ENCODE data around the gene GALNTL6.
"Not testable (repeated sequence)": the region's sequence is repeated elsewhere in the genome, so short reads cannot be mapped to it uniquely, and the experiment has no call there.

GALNTL6 gene

DNA sequence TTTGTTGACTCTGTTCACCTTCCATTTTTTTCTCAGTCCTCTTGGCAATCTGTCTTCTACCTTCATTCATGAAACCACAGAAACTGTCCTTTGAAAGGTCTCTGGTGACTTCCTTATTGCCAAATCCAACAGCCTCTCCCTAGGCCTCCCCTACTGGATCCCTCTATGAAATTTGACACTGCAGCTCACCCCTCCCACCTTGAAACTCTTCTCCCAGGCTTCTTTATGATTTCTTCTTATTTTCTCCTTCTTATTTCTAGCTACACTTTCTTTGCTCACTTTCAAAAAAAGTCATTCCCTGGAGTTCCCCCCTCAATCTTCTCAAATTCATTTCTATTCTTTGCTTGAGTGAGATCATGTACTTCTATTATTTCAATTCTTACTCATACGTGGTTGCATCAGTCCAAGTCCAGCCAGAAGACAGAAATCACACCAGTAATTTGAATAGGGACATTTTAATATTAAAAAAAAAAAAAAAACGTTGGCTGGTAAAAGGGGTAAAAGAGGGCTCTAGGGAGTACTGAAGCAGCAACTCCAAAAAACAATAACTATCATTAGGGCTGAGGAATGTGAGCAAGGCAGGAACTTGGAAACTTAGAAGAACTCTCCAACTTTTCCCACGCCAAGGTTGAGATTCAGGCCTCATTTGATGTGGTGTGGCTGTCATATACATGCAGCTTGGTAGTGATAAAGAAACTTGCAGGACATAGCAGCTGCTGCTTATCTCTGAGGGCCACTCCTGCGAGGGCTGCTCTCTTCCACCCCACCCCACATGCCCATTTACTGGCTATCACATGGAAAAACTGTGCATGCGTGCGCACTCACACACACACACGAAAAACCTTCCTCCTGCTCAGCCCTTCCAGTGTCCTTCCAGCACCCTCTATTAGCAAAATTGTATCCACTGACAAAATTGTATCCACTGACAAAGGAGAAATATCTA, 1185.6 kb downstream of the GALNTL6 start:
- no peak for DNase-seq

GRCh38 chr4:173001571-173001970, 1188.4 kb downstream of the GALNTL6 start:
- no peak for DNase-seq

DNA sequence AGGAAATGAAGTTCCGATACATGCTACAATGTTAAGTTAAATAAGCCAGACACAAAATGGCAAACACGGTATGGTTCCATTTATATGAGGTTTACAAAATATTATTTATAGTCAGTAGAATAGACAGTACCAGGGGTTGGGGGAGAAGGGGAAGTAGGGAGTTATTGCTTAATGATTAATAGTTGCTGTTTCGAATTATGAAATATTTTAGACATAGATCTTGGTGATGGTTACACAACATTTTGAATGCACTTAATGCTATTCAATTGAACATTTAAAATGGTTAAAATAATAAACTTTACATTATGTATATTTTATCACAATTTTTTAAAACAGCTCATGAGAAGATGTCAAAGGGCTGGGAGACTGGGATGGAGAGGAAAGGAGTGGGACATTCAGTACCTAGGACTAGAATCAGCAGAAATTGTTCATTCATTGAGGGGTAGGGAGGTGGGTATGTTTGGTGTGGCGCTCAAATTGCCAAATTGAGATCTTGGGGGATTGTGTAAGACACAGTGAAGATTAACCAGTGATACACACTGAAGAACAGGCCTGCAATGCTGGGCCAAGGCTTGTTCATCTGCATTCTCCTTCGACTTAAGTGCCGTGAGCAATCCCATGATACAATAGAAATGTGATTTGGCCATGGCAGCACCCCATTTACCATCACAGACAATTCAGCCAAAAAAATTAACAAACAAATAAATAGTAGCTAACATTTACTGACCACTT, 1189.8 kb downstream of the GALNTL6 start:
- DNase-seq = no peak

DNA sequence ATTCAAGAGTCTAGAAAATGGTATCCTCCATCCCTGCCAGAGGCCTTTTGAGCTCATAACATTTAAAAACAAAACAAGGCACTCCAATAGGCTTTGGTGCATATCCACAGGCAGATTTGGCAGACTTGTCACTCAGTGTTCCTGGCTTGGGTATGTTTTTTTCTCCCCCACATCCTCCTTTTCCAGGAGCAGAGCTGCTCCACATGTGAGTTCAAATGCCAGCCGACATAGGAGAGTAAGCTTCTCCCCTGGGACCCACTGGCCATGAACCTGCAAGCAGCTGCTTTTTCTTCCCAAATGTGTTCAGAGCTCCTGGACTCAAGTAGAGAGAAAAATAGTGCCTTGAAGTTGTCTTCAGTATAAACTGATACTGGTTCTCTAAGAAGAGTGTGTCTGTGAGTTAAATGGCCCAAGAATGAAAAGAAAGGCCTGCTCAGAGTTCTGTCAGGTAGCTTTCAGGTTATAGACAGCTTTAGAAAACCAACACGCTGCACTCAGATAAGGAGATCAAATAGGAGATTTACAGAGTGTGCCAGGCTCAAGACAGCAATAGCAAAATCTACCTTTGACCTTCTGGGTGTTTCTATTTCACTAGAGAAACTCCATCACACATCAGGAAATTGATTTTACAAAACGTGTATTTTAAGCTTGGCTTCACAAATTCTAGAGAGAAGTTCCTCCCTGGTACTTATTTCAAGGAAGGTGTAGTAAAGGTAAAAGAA, 1192.9 kb downstream of the GALNTL6 start:
- no peak for DNase-seq

GRCh38 chr4:173008436-173008835, 1195.2 kb downstream of the GALNTL6 start:
- DNase-seq = no peak

DNA sequence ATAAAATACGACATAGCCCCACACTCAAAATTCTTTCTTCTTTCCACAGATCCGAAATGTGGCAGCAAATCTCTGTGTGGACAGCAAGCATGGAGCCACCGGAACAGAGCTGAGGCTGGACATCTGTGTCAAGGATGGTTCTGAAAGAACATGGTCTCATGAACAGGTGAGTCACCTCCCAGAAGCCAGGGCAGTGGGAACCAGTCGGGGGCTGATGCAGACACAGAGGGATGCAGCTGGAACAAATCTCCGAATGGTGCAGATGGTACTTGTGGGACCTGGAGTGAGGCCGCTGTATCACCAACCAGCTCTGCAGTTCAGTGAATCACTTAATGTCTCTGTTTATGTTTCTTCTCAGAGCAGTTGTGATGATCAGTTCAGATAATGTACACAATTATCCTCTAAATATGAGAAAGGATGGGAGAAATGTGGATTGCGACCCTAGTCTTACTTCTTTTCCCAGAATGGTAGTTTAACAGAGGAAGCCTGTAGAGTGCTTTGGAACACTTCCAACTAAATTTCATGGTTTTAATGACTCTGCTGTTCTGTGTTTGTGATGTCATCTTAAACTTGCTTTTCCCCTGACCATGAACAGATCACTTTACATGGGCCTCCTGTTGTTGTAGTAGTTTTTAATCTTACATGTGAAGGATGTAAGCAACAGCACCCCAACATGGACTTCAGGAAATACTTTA, 1196.1 kb downstream of the GALNTL6 start:
- DNase-seq = no peak

- no peak for DNase-seq
Observed at GRCh38 chr4:173012608-173013007, 1199.4 kb downstream of the GALNTL6 start.

GRCh38 chr4:173013232-173013930, 1200.2 kb downstream of the GALNTL6 start:
- DNase-seq = peak; percentile 47

- DNase-seq = peak; percentile 41
Observed at GRCh38 chr4:173014113-173014558, 1200.9 kb downstream of the GALNTL6 start.

- no peak for DNase-seq
Observed at GRCh38 chr4:173014836-173015235, 1201.6 kb downstream of the GALNTL6 start.

- no peak for DNase-seq
Observed at GRCh38 chr4:173017802-173018201, 1204.6 kb downstream of the GALNTL6 start.

DNA sequence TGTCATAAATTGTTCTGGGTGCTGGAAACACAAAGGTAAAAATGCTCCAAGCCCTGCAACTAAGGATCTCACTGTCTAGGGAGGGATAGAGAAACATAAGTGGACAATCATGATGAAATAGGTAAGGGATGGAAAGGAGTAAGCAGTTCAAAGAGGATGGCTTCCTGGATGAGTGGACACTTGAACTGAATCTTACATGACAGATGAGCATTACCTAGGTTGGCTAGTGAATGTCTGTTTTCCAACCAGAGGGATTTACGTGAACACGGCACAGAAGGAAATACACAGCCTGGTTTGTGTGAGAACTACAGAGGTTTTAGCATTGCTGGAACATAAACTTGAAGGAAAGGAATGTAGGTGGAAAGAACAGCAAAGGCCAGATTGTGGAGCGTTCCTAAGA, 1205.2 kb downstream of the GALNTL6 start:
- DNase-seq = no peak

- no peak for DNase-seq
Observed at GRCh38 chr4:173019664-173020063, 1206.5 kb downstream of the GALNTL6 start.

DNA sequence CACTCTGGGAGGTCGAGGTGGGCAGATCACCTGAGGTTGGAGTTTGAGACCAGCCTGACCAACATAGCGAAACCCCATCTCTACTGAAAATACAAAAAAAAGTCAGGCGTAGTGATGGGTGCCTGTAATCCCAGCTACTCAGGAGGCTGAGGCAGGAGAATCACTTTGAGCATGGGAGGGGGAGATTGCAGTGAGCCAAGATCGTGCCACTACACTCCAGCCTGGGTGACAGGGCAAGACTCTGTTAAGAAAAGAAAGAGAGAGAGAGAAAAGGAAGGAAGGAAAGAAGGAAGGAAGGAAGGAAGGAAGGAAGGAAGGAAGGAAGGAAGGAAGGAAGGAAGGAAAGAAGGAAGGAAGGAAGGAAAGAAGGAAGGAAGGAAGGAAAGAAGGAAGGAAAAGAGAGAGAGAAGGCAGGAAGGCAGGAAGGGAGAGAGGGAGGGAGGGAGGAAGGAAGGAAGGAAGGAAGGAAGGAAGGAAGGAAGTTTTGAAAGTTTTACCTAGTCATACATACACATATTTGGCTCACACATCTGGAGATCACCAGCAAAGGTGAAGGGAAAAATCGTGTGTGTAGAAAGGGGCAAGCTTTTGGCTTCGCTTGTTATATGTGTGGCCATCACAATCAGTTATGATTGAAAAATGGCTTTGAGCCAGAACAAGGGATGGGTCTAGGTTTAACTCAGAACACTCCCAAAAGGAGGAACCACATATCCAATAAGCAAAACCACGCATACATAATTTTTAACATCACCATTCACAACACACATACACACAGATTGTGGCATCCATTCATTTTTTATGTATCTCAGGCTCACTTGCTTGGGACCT, 1208.8 kb downstream of the GALNTL6 start:
- DNase-seq = not testable (repeated sequence)

DNA sequence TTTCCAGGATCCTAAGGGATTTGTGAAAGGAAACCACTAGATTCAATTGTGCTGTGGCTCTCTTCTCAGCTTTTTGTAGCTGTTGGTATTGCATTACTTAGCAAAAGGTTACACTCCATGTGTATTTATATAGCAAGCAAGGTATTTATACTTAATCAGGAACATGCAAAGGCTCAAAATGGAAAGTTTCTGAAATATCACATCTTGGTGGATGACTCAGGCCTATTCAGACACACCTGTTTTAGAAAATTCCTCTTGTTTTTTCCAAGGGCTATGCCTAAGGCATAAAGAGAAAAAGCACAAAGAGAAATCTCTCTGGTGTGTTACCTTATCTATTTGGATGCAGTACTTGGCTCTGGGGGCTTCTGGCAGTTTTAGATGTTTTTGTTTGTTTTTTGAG, 1211.0 kb downstream of the GALNTL6 start:
- DNase-seq = no peak

DNA sequence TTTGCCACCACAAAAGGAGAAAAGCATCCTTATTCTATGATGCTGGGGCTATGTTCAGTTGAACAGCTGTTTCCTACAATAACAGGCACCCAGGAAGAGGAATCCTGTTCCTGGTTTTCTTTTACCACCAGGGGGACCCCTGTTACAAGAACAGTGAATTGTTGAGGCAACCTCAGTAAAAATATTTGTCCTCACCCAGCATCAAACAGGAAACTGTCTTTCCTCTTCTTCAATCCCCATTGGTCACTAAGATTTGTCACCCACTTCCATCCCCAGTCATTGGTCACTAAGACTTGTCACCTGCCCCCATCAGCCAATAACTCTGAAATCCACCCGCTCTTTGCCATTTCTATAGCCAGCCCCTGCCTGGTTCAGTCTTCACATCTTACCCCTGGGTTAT, 1211.9 kb downstream of the GALNTL6 start:
- DNase-seq = peak; percentile 57

DNA sequence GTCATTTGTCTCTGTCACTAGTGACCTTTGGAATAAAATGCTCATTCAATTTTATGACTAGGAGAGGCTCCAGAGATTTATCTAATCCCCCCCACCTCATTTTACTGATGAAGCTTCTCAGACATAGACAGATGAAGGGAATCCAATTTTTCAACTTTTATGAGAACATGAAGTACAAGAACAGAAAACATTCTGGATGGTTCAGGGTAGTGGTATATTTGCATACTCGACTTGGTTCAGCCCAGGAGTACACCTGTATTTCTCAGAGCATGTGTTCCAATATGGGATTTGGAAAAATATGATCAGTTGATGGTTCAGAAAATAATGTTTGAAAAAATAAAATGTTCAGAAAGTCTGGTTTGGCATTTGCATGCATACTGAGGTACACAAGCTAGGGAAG, 1224.0 kb downstream of the GALNTL6 start:
- no peak for DNase-seq

DNA sequence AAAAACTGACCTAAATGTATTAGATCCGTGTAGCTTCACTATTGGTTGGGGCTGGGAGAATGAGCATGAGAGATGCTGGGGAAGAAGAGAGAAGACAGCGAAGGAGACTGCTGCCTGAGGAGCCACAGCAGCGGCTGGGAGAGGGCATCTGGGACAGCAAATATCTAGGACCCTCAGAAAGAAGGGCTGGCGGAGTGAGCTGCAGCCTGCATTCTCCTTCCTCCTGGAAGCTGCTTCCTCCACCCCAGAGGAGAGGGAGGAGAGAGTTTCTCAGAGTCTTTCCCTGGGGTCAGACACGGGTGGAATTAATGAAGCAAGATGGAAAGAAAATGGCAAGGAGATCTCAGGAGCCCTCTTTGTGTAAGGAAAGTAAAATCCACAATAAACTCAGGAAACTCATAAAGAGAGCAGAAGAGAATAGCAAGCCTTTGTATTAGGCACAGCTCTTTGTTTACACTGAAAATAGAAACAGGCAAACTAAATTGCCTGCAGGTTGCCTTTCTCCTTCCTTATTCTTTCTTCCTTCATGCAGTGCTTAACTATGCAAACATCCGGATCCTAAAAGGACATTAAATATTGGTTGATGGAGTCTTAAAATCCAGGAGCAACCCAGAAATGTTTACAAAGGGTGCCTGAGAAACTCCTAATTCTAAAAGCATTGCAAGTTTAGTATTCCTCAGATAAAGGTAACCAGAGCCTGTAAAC, 1225.1 kb downstream of the GALNTL6 start:
- DNase-seq = no peak

DNA sequence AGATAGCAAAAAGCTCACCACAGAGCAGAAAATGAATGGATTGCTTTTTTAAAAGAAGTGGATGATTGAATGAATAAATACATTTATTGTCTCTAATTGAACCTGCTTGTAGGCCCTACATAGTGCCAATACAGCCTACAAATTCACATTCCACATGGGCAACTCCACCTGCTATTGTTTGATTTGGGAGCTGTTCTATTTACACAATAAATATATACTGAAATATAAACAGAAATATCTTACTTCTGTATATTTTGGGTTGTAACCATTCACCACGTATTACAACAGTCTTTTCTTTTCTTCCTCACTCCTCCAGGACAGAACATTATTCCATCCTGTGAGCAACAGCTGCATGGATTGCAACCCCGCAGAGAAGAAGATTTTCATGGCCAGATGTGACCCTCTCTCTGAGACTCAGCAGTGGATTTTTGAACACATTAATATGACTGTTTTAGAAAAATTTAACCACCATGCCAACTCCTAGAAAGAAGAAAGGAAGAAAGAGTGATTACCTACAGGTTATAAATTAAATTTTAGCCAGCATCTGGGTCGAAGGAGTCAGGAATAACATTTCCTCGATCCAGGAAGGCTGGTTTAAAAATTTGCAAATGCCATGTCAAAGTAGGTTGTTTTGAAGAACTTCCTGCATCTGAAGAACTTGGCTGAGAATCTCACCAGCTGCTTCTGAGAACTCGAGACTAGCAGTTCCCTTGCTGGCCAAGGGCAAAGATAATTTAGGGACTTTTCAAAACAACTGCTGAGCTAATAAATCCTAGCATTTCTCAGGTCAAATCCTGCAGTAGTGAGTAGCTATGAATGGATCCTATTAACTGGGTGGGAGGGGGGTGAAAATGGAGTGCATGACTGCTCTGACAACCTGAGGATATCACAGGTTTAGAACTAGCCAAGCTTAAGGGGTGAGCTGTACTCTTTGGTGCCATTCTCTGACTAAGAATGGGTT, 1226.7 kb downstream of the GALNTL6 start:
- peak; percentile 48 for DNase-seq

Measured in right hindlimb (tissue), 1 donor.